ENCODE measurements around the gene HDAC2. TPM values are rescaled to one million over a fixed set of nuclear protein-coding genes. Genes with fewer than 3 reads are reported as not detected.

The HDAC2 gene
- total and polyA plus RNA-seq, 2 of the 13 experiments (the other 11 are each of a cell fraction or from before 2014, with no cell fraction given), result 99.6 to 114 TPM

DNA sequence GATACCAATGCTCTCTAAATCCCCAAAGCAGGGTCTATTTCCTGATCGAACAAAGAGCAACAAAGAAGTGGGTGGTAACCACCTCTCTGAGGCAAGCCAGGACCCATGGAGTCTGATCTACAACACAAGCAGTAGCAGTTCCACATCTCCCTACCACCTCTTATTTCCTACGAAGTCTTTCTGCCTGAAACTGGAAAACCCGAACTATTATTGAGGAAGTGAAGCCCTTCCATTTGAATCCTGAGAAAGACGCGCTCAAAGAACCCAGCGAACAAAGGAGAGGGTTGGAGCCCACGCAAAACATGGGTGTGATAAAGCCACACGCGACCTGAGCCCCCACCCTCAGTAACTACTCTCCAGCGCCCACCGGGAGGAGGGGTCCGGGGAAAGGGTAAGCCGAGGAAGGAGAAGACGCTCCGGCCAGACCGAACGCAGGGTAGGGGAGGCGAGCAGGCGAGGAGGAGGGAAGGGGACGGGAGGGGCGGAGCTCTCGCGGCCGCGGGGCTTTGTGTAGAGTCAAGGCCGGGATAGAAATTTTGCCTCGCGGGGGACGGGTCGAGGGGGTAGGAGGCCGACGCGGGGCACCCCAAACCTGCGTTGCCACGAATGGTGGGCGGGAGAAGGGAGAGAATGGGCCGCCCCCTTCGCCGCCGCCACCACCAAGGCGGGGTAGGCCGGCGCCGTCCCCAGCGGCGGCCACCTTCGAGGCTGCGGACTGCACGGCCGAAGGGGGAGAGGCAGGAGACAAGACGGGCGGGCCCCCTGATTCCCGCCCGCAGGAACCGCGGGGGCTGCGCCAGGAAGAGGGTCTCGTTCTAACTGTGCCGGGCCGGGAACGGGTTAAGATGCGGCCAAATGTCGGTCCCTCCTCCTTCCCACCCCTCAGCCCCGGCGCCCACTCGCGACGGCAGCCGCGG, 802 bp downstream of the HDAC2 start:
- Histone ChIP-seq H4K20me1 (ENCODE audit: insufficient read depth, low read length) (peaks cover 40% of the 10 kb centered on the region), H3K9ac (ENCODE audit: insufficient read depth, low read depth, low read length) (peak overlapping the region; percentile 97), H3K9me3 (ENCODE audit: low read length) (no peaks in the 10 kb centered on the region), H3K79me2 (ENCODE audit: insufficient read depth, low read length) (peaks cover 58% of the 10 kb centered on the region), H3K36me3 (replicated peaks in 1 of 2; ENCODE audit: control insufficient read depth in 1 of 2, insufficient read depth in 2 of 2, low read length in 2 of 2) (no peaks in the 10 kb centered on the region), H3K27me3 (ENCODE audit: control insufficient read depth in 1 of 2, insufficient read depth in 2 of 2, low read length in 2 of 2) (no peaks in the 10 kb centered on the region; a peak in 1 of 5 replicates), H3K4me1 (ENCODE audit: insufficient read depth, low read length) (peaks cover 50% of the 10 kb centered on the region), H3K4me2 (ENCODE audit: low read depth, low read length) (peak overlapping the region; percentile 61), H2AFZ (ENCODE audit: low read length) (no peak overlapping the region), H3K27ac (ENCODE audit: extremely low read length, insufficient read depth, low read length) (peak overlapping the region; percentile 93), H3K4me3 (replicated peaks in 1 of 3; ENCODE audit: insufficient read depth in 1 of 3, low read depth in 2 of 3, low read length in 3 of 3) (peak overlapping the region; percentile 85 to 88 (median 86))
- intact Hi-C loops (cut with micrococcal nuclease; ENCODE audit: unreplicated experiment) (loop anchor here (10.0 kb wide), 1 partner anchor 195 kb away; no protein-coding TSS in a partner anchor), in situ Hi-C loops (cut with HindIII; ENCODE audit: extremely low pct_ligation_motif_present, low pct_unique_long_range_greater_than_20kb) (loop anchor here (10.0 kb wide), 1 partner anchor 1575 kb away; no protein-coding TSS in a partner anchor)
- peak; percentile 80 for ATAC-seq
- ChIA-PET CTCF (ENCODE audit: low intra/inter-chr PET ratio, low total read pairs) (no interaction called here), POLR2A (interaction anchor here (1.4 kb wide), 2 partner anchors 198 to 373 kb away, joined by 3 to 7 read pairs; no protein-coding TSS in a partner anchor)
- no TSS peak for BruUV-seq (replicated peaks)
- peak; percentile 49 for FAIRE-seq
- peak; percentile 48 for DNase-seq (ENCODE audit: low spot score)
- under 1% methylated on average over 40 of the region's 70 CpGs for WGBS (ENCODE audit: low lambda C conversion rate)
- TF ChIP-seq KDM5B (CRISPR knock-in tag; IDR thresholded peaks at IDR 0.05; ENCODE audit: borderline replicate concordance) (peak; percentile 27; the same call in 1 of the 2 replicates), ZNF296 (CRISPR knock-in tag; conservative IDR thresholded peaks at IDR 0.05) (no peak), YY1 (IDR thresholded peaks at IDR 0.05; ENCODE audit: insufficient read depth, insufficient replicate concordance, low read depth, low read length) (peak; percentile 17), SMYD3 (CRISPR knock-in tag; IDR thresholded peaks at IDR 0.05) (no peak), GABPB1 (CRISPR knock-in tag; IDR thresholded peaks at IDR 0.05) (0 out of 2 replicates have a peak, but pooled peaks have one; percentile 9), PHF8 (CRISPR knock-in tag; IDR thresholded peaks at IDR 0.05) (peak; percentile 52; the same call in 1 of the 2 replicates), ZMYM4 (CRISPR knock-in tag; IDR thresholded peaks at IDR 0.05) (peak; percentile 26; the same call in 1 of the 2 replicates), SIN3A (IDR thresholded peaks at IDR 0.05; ENCODE audit: borderline replicate concordance, low read depth, low read length) (peak; percentile 17; the same call in 1 of the 2 replicates)
- TF ChIP-seq, protein P1, sequence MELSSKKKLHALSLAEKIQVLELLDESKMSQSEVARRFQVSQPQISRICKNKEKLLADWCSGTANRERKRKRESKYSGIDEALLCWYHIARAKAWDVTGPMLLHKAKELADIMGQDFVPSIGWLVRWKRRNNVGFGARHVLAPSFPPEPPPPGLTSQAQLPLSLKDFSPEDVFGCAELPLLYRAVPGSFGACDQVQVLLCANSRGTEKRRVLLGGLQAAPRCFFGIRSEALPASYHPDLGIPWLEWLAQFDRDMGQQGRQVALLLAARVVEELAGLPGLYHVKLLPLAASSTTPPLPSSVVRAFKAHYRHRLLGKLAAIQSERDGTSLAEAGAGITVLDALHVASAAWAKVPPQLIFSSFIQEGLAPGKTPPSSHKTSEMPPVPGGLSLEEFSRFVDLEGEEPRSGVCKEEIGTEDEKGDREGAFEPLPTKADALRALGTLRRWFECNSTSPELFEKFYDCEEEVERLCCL (CRISPR knock-in tag; IDR thresholded peaks at IDR 0.05; ENCODE audit: borderline replicate concordance), result no peak
- TF ChIP-seq, protein P2, sequence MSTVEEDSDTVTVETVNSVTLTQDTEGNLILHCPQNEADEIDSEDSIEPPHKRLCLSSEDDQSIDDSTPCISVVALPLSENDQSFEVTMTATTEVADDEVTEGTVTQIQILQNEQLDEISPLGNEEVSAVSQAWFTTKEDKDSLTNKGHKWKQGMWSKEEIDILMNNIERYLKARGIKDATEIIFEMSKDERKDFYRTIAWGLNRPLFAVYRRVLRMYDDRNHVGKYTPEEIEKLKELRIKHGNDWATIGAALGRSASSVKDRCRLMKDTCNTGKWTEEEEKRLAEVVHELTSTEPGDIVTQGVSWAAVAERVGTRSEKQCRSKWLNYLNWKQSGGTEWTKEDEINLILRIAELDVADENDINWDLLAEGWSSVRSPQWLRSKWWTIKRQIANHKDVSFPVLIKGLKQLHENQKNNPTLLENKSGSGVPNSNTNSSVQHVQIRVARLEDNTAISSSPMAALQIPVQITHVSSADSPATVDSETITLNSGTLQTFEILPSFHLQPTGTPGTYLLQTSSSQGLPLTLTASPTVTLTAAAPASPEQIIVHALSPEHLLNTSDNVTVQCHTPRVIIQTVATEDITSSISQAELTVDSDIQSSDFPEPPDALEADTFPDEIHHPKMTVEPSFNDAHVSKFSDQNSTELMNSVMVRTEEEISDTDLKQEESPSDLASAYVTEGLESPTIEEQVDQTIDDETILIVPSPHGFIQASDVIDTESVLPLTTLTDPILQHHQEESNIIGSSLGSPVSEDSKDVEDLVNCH (CRISPR knock-in tag; IDR thresholded peaks at IDR 0.05), result 0 out of 2 replicates have a peak, but pooled peaks have one; percentile 12
- TF ChIP-seq, protein P3, sequence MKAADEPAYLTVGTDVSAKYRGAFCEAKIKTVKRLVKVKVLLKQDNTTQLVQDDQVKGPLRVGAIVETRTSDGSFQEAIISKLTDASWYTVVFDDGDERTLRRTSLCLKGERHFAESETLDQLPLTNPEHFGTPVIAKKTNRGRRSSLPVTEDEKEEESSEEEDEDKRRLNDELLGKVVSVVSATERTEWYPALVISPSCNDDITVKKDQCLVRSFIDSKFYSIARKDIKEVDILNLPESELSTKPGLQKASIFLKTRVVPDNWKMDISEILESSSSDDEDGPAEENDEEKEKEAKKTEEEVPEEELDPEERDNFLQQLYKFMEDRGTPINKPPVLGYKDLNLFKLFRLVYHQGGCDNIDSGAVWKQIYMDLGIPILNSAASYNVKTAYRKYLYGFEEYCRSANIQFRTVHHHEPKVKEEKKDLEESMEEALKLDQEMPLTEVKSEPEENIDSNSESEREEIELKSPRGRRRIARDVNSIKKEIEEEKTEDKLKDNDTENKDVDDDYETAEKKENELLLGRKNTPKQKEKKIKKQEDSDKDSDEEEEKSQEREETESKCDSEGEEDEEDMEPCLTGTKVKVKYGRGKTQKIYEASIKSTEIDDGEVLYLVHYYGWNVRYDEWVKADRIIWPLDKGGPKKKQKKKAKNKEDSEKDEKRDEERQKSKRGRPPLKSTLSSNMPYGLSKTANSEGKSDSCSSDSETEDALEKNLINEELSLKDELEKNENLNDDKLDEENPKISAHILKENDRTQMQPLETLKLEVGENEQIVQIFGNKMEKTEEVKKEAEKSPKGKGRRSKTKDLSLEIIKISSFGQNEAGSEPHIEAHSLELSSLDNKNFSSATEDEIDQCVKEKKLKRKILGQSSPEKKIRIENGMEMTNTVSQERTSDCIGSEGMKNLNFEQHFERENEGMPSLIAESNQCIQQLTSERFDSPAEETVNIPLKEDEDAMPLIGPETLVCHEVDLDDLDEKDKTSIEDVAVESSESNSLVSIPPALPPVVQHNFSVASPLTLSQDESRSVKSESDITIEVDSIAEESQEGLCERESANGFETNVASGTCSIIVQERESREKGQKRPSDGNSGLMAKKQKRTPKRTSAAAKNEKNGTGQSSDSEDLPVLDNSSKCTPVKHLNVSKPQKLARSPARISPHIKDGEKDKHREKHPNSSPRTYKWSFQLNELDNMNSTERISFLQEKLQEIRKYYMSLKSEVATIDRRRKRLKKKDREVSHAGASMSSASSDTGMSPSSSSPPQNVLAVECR (CRISPR knock-in tag; IDR thresholded peaks at IDR 0.05; ENCODE audit: borderline replicate concordance), result 0 out of 2 replicates have a peak, but pooled peaks have one; percentile 11
- TF ChIP-seq, protein P4, sequence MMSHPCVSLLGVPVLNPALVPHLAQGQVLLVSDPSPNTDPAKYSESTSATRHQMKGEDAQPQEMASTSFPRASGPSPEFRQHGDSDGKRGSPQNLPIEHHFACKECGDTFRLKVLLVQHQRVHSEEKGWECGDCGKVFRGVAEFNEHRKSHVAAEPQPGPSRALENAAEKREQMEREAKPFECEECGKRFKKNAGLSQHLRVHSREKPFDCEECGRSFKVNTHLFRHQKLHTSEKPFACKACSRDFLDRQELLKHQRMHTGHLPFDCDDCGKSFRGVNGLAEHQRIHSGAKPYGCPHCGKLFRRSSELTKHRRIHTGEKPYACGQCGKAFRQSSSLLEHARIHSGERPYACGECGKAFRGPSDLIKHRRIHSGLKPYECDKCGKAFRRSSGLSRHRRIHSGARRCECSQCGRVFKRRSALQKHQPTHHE (CRISPR knock-in tag; IDR thresholded peaks at IDR 0.05; ENCODE audit: borderline replicate concordance), result peak; percentile 43; the same call in 1 of the 2 replicates
